HG03135 (cell line): ENCODE data around the gene S100A13.
"Not testable (repeated sequence)": the region's sequence is repeated elsewhere in the genome, so short reads cannot be mapped to it uniquely, and the experiment has no call there.

Experiments
- ATAC-seq: cut with Tn5 transposase; IDR thresholded peaks from one replicate; pipeline ENCODE4 v1.9.1; 2021; ENCODE audit warnings: mild to moderate bottlenecking, moderate library complexity; ENCODE audit not compliant: unreplicated experiment

S100A13 gene

DNA sequence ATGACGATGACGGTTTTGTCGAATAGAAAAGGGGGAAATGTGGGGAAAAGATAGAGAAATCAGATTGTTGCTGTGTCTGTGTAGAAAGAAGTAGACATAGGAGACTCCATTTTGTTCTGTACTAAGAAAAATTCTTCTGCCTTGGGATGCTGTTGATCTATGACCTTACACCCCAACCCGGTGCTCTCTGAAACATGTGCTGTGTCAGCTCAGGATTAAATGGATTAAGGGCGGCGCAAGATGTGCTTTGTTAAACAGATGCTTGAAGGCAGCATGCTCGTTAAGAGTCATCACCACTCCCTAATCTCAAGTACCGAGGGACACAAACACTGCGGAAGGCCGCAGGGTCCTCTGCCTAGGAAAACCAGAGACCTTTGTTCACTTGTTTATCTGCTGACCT lies 51.8 kb downstream of the S100A13 start:
- ATAC-seq: not testable (repeated sequence)

GRCh38 chr1:153575081-153575491 lies 52.2 kb downstream of the S100A13 start:
- not testable (repeated sequence) for ATAC-seq

GRCh38 chr1:153573351-153573750 lies 54.0 kb downstream of the S100A13 start:
- no peak for ATAC-seq

- no peak for ATAC-seq
Observed at GRCh38 chr1:153572569-153573015, 54.7 kb downstream of the S100A13 start.

- ATAC-seq: no peak
Observed at GRCh38 chr1:153571706-153572105, 55.6 kb downstream of the S100A13 start.

- no peak for ATAC-seq
Observed at GRCh38 chr1:153570874-153571273, 56.4 kb downstream of the S100A13 start.

DNA sequence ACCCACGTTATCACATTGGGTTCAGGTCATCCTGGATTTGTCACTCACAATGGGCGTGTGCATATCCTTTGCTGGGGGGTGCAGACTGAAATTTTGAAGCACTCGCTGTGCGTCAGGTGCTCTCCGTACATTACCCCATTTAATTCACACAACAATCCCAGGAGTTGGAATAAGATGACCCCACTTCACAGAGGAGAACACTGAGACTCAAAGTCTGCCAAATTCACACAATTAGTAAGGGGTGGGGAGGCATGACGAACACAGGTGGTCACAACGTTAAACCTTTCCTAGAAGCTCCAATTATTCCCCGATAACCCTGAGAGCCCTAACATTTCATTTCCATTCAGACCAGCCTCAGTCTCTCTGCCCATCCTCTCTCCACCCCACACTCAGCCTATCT lies 57.8 kb downstream of the S100A13 start:
- no peak for ATAC-seq
